Stimulated activated CD8-positive, alpha-beta memory T cell treated with anti-CD3 and anti-CD28 coated beads, Interleukin-4, amount 100 ng/mL, for 48 hours (primary cell): ENCODE data around the gene KIF9.
"Not testable (repeated sequence)": the region's sequence is repeated elsewhere in the genome, so short reads cannot be mapped to it uniquely, and the experiment has no call there.

ENCODE experiments used
- DNase-seq: peaks from one replicate; pipeline ENCODE4 v3.0.0-alpha.2; 2020

Gene KIF9

DNA sequence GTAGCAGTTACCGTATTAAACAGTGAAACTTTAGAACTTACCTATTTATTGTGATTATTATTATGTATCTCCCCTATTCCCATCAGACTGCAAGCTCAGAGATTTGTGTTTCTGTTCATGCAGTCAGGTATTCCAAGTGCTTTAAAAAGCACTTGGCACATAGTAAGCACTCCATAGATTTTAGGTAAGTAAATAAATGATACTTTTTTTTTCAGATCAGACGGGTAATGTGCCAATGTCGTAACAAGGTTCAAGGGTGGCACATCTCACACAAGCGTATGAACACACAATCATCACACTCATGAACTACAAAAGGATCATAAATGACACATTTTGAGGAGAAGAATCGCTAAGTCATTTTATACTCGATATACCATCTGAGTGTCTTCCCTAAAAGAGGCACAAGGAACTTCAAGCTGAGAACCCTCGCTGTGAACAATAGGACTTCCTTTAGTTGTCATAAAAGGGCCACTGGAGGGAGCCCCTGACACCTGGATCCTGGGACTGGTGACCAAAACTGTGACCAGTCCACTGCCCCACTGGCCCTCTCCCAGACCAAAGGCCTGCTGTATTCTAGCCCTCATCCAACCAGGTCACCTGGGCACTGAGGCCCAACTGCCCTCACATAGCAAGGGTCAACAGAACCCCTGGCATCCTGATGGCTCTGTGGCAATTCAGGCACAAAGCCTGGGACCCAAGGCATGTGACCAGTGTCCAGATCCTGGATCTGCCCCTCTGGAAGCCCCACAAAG lies 32.1 kb downstream of the KIF9 start:
- no peak for DNase-seq

DNA sequence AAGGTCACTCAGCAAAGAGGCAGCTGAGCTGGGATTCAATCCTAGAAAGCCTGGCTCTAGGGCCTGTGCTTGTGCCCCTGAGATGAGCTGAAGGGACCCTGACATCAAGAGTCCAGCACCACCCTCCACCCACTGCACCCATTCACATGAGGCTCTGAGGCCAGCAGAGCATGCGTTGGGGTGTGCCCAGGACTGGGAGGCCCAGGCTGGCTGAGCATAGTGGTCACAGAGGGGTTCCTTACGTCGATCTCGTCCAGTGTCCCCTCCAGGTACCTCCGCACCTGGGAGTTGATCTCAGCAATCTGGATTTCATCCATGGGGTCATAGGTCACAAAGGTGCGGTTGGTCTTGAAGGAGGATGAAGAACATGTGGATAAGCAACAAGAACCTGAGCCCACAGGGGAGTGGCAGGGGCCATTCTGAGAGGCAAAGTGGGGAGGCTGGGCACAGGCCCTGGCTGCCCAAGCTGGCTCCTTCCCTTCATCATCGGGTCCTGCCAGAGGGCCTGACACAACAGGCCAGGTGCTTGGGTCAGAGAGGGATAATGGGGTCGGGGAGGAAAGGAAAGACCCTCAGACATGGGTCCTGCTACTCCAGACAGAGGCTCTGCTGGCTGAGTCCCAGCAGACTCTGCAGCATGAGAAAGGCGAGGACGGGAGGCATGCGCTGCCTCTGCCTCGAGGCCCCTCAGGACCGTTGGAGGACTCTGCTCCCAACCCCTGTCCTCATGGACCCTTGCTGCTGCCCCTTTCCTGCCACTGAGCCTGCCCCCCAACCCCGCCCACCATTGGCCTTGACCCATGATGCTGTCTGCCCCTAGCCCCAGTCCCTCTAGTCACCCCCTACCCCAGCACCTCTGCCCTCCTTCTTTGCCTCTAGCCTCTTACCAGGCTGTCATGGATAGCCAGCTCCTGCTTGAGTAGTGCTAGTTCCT lies 35.2 kb downstream of the KIF9 start:
- no peak for DNase-seq

GRCh38 chr3:47245271-47245670 lies 37.3 kb downstream of the KIF9 start:
- no peak for DNase-seq

- no peak for DNase-seq
Observed at GRCh38 chr3:47244531-47245100, 38.0 kb downstream of the KIF9 start.

DNA sequence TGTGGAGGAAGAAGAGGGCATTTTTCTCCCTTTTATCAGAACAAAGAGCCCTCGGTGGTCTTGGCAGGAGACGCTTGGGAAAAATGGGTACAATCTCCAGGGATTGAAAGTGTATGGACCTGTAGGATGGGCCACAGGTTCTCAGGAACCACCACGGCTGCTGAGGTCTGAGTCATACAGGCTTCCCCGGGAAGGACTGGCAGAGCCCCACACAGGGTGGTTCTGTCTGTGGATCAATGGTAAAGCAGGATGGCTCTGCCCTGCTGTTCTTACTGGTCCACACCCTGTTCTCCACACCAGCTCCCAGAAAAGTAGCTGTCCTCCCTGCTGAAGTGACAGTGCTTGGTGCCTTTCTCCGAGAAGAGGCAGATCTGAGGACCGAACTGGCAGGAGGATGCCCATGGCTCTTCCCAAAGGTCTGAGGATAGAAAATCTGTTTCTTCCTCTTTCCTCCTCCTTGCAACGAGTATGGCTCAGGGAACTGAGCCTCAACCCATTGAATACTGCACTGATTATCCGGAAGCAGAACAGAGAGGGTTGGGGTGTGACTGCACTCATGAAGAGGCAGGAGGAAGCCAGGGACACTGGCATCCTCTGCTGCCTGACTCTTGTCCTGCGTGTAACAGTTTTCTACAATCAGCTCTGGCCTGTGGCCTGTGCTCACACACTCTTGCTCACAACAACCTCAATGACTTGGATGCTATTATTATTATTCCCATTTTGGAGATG lies 39.0 kb downstream of the KIF9 start:
- DNase-seq, result no peak

DNA sequence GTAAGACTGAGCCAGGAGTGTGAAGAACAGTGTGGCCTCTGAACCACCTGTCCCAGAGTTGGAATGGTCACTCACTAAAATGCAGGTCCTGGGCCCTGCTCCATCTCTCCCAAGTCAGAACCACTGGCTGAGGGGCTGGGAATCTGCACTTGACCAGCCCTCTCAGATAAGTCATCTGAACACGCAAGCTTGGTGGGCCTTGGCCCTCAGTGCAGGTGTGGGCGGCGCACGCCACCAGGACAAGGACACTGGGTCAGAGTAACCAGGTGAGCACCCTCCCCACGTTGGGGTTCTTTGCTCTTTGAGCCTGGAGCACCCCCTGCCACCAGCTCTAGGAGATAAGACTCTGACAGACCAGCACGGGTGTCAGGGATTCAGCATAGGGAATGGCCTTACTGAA lies 42.7 kb downstream of the KIF9 start:
- DNase-seq, result no peak

- no peak for DNase-seq
Observed at GRCh38 chr3:47238017-47238416, 44.6 kb downstream of the KIF9 start.

- DNase-seq, result no peak
Observed at GRCh38 chr3:47228088-47228487, 54.5 kb downstream of the KIF9 start.

DNA sequence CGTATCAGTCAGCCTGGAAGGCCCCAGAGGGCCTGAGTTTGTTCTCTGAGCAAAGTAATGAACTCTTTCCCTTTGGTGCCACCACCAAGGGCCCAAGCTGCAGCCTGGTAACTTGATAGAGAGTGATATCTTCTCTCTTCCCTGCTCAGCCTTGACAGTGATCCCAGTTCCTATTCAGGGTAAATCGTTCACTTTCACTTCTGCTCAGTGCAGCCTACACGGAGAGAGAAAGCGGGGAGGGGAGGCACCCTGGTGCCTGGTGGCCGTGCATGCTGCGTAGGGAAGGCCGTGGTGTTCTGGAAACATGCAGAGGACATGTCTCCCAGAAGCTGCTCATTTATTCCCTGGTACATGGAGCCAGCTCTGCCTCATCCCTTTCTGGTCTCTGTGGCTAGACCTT lies 54.9 kb downstream of the KIF9 start:
- no peak for DNase-seq

GRCh38 chr3:47225310-47225906 lies 57.2 kb downstream of the KIF9 start:
- DNase-seq, result no peak

DNA sequence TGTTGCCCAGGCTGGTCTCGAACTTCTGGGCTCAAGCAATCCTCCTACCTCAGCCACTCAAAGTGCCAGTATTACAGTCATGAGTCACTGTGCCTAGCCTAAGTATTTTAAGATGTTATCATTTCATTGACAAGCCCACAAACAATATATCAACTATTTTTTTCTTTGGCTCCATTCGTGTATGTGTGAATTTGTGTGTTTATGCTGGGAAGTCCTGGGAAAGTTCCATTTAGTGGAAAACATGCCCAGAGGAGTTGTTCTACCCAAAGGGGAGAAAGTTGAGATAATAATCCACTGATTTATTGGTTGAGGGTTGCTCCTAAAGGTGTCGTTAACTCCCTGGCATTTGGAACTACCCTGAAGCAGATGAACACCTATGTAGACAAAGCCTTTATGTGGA lies 58.8 kb downstream of the KIF9 start:
- no peak for DNase-seq

- no peak for DNase-seq
Observed at GRCh38 chr3:47221798-47222197, 60.8 kb downstream of the KIF9 start.

- no peak for DNase-seq
Observed at GRCh38 chr3:47210863-47211405, 71.7 kb downstream of the KIF9 start.

GRCh38 chr3:47206022-47206421 lies 76.6 kb downstream of the KIF9 start:
- not testable (repeated sequence) for DNase-seq

GRCh38 chr3:47204875-47205274 lies 77.7 kb downstream of the KIF9 start:
- no peak for DNase-seq

DNA sequence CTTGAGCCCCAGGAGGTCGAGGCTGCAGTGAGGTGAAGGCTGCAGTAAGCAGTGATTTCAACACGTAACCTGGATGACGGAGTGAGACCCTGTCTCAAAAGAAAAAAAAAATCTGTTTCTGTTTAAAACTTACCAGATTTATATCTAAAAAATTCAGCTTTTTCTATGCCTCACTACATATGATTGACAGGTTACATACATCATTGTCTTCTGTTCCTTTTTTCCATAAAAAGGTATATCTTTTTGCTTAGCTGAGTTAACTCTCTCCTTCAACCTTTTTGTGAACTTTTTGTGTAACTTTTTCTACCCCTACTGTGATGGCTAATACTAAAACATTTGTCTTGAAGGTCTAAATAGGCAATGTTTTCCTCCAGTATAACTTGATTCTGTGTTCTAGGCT lies 80.1 kb downstream of the KIF9 start:
- no peak for DNase-seq

- no peak for DNase-seq
Observed at GRCh38 chr3:47197287-47197686, 85.3 kb downstream of the KIF9 start.

GRCh38 chr3:47194994-47195393 lies 87.6 kb downstream of the KIF9 start:
- no peak for DNase-seq

DNA sequence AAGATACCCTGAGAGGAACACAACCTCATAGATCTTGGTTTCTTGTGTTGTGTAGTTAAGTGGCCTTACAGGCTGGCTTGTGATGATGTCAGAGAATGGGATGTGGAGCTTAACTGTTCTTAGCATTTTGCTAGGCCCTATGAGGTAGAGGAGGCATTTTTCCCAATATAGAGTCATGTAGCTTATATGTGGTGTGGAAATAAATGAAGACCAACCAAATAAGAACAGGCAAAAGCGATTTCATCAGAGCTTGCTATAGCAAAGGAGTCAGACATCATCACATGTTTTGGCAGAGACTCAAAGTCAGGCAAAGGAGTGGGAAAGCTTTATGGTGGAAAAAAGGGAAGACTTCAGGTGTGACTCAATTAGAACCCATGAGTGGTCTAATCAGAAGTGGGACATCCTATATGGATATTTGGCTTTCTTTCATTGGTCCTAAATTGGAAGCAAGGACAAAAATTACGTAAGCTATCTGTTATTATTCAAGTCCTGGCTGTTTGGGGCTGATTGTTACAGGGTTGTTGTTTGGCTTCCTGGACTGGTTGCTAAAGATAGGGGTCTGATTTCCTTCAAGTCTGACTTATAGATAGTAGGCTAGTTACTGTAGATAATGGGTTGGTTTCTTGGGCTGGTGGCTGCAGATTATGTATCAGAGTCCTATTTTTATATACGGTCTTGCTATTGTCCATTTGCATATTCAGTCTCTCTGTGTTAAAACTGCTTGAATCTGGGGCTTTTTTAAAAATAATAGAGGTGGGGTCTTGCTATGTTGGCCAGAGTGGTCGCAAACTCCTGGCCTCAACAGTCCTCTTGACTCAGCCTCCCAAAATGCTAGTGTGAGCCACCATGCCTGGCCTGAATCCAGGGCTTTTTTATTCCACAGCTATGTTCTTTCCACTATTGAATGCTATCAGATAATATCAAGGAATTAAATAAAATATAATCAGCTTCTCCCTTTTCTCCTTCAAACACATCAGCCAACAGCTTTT lies 88.4 kb downstream of the KIF9 start:
- no peak for DNase-seq

- DNase-seq, result no peak
Observed at GRCh38 chr3:47186285-47186684, 96.3 kb downstream of the KIF9 start.

GRCh38 chr3:47181685-47182084 lies 100.9 kb downstream of the KIF9 start:
- not testable (repeated sequence) for DNase-seq
